Esophagus mucosa (tissue), 1 donor: ENCODE results near the gene G6PC3. TPM values are rescaled to one million over a fixed set of nuclear protein-coding genes. Genes with fewer than 3 reads are reported as not detected.
"Not testable (repeated sequence)": the region's sequence is repeated elsewhere in the genome, so short reads cannot be mapped to it uniquely, and the experiment has no call there.

Source experiments
- ATAC-seq: fragments of 200-7000 bp; cut with Tn5 transposase; one replicate; pipeline ENCODE4 v1.9.1; 2020
- total RNA-seq: library from RNA; stranded (reverse); gene quantifications from one replicate; pipeline ENCODE4 v1.2.4, GENCODE V29; 2023
- donor health status: DM: yes; HTN: yes; CAD: no.

The G6PC3 gene
- total RNA-seq, 1 donor from 2014 or later: 24.0 TPM

DNA sequence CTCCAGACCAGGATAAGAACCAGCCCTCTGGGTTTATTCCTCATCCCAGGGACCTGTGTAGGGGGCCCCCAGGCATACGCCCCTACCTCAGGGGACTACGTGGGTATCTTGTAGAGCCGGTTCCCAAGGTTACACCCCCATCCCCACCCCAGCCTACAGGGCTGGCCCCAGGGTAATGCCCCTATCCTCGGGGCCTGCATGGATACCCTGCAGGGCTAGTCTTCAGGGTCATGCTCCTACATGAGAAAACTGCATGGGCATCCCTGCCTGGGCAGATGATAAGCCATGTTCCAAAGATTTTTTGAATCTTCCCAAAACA is 38.7 kb downstream of the G6PC3 start:
- no peak for ATAC-seq

DNA sequence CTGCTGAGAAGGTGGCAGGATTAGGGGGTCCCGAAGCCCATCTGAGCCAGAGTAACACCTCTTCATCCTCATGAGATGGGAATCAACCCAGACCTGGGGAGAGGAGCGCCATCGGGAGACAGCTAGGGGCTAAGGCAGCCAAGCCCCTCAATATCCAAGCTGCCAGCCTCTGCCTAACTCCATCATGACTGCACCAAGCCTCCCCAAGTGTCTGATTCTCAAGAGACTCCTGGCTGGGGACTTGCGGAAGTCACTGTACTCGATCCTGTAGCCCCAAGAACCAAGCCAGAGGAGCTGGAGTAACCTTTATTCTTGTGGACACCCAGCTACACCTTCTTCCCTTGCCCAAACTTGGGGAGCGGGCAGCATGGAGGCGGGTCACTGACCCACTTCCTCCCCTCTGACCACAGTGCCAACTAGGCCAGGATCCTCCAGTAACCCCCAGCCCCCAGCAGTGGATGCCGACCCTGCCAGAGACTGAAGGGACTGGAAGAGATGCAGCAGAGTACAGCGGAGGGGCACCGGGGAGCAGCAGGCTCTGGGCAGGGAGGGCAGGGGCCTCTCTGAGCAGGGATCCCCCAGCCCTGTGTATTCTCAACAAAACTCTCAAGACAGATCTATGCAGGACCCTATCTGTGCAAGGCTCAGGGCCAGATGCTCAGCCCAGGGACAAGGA is 39.6 kb downstream of the G6PC3 start:
- ATAC-seq: no peak

DNA sequence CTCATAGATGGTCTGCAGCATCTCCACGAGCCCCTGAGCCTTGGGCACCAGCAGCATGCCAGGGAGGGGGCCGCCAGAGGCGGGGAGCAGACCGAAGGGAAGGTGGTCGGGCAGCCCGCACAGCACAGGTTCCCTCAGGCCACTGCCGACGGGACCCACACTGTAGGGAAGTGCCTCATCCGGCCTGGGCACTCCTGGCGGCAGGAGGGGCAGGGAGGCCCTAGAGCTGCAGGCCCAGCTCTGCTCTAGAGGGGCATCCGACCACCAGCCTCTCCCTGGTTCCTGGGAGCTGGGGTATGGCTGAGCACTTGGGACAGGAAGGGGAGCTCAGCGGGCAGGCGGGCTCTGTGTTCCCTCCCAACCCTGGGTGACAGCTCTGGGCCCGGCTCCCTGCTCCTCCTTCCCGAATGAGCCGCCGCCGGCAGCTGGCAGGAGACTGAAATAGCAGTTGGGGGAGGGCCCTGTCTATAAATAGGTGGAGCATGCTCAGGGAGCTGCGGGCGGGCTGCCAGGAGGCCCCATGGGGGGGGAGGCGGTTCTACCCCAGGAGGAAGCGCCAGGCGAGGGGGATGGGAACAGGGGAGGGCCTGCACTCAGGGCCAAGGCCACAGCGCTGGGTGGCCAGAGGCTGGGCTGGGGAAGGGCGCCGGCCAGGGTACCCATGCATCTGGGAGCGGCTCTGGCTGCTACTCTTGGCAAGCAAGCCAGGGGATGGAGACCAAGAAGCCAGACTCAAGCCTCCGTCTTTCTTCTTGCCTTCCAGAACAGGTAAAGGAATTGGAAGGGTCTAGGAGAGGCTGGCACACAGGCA is 40.5 kb downstream of the G6PC3 start:
- ATAC-seq: peak; percentile 71

DNA sequence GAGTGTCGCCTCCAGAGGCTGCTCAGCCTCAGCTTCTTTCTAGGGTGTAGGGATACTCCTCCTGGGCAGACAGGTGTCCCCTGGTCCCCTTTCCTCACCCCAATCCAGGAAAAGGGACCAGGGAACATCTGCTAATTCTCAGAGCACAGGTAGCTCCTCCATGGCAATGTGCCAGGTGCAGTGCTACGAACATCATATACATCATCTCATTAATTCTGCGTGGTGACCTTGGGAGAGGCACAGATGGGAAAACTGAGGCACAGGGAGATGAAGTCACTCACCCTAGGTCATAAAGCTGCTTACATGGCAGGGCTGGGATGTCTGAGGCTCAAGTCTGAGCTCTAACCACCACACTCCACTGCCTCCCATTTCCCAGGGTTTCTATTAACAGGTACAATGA is 41.2 kb downstream of the G6PC3 start:
- ATAC-seq: no peak

DNA sequence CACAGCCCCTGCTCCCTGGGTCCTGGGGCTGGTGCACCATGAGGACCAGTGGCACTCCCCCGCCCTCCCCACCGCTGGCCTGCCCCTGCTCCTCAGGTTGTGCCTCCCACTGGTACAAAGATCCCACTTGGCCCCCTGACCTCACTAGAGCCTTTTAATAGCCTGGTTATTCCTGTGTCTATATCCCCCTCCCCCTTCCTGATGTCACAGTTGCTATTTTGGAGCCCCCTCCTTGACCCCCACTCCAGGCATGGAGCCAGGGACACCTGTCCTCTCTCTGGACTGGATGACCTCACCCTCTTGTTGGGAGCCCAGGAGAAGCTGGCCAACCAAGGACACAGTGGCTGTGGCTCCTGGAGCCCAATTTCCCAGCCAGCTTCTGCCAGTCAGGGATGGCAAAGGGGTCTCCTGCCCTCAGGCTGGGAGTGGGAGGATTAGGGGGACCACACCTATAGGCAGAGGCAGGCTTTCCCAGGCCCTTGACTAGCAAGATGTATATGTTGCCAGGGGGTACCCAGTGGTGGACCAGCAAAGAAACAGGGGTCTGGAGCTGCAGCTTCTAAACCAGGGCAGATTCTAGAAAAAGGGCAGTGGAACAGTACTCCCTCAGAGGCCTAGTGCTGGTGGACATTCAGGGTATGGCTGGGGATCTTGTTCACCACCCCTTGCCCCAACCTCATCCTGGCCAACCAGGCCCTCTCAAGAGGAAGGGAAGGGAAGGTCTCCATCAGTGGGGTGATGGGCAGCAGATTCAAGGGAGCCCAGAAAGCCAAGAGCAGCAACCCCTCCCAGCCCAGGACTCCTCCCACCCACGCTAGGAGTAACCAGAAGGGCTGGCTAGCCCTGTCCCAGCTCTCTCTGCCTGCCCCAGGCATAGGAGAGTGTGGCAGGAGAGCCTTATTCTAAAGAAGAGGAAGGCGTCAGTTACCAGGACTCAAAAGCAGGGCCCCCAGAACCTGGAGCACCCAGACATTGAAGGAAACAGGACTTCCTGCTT is 42.0 kb downstream of the G6PC3 start:
- ATAC-seq: peak; percentile 65

DNA sequence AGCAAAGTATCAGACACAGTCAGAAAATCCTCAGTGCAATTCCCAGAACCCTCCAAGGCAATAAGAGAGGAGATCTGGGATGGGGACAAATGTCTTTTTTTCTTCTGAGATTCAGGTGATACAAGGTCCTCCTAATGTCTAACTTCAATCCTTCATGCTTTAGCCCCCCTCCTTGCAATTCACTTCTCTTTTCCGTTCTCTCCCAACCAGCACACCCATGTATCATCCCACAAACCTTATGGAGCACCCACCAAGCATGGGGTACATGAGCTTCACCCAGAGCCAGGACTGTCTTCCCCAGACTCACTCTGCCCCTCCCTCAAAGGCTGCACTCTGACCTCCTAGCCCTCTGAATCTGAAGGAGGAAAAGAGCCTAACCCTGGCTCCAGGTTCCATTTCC is 42.8 kb downstream of the G6PC3 start:
- ATAC-seq: no peak

DNA sequence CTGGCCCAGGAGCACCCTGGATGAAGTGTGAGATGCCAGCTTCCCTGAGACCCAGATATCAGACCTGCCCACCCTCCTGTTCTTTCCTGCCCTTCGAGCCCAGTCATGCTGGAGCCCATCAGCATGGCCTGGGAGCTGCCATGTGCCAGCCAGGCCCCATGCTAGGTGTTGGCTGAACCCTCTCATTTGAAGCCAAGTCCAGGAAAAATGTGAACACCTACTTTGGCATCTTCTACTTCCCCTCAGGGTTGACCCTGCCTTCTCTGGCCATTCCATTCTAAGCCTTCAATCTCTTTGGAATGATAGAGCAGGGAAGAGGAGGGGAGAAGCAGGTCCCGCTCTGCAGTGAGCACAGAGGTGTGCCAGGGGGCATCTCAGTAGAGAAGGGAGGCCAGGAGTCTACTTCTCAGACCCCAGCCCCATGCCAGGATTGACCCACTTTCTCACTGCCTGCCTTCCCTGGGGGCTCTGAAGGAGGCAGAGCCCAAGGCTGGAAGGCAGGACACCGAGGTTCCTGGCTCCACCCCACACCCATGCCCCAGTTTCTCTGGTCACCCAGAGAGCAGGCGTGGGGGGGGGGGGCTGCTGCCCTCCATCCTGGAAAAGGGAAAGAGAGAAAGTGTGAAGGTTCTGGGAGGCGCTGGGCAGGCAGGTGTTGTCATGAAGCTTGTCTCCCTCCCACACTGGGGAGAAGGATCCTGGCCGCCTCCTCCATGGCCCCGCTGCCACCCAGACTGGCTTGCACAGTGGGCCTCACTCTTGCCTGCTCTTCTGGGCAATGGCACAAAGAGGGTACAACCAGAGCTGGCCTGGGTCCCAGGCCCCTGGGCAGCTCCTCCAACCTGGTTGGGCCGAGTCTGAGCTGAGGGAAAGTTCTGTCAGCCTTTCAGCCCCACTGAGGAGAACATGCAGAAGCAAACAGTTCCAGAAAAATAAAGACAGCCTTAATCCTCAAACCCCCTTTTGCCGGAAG is 43.6 kb downstream of the G6PC3 start:
- ATAC-seq: no peak

DNA sequence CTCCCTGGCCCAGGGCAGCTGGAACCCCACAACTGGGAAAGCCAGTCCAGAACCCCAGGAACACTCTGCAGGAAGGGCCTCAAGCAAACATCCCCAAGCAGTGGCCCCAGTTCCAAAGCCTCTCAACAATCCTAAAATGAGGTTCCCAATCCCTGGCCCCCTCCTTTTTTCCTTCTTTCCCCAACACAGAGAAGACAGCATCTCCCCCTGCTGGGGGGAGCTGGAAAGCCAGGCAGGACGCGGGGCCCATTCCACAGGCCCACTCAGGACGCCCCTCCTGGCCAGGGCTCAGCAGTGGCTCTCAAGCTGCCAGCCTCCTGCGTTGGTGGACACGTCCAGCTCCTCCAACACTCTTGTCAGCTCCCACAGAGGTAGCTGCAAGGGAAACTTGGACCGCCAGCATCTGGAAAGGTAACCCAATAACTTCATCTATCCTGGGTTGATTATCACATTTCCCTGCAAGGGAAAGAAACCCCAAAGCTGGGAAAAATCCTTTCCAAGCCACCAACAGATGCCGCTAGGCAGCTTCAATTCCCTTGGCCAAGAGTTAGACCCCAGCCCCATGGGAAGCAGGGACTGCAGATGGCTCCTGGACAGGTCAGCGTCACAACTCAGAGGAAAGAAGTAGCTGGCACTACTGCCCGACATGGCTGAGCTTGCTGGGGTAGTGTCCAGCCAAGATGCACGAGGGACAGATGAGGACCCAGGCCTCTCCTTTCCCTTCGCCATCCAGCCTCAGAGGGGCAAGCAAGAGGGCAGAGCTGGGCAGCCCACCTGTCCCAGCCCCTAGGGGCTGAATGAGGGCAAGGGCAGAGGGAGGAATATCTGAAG is 45.3 kb downstream of the G6PC3 start:
- ATAC-seq: no peak

DNA sequence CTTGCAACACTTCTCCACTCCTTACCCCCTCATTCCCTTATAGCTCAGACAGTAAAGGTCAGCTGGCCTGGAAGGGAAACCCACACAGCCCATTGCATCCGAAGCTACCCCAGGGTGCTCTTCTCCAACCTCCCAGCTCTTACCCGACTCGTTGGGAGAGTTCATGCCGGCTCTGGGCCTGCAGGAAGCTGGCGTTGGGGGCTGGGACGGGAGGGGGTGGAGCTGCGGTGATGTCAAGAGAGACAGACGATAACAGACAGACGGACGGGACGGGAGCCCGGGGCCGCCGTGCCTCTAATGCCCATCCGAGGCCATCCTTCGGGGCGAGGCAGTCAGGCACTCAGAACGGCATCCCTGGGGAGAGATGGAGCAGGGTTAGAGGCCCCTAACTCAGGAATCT is 46.8 kb downstream of the G6PC3 start:
- ATAC-seq: no peak

DNA sequence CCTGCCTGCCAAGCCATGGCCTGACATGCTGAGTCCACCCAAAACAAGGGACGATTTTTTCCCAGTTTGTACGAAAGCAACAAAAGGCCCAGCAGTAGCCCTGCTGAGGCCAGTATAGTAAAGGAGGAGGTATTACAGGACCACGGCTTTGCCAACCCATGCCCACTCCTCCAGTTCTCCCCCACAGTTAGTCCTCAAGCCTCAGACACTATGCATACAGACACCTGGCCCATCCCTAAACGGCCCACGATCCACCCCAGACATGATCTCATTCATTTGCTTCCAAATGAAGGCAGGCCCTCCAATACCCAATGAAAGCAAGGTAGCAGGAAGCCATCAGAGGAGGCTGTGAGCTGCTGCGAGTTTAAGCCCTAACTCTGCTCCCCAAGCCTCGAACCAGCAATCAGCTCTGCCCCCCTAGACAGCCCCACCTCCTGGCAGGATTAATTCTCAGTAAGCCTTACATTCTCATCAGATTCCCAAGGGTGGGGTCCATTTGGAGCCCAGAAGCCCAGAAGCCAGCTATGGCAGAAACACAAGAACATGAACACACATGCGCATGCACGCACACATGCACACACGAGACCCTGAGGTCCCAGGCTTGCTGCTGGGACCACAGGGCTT is 48.0 kb downstream of the G6PC3 start:
- ATAC-seq: no peak

DNA sequence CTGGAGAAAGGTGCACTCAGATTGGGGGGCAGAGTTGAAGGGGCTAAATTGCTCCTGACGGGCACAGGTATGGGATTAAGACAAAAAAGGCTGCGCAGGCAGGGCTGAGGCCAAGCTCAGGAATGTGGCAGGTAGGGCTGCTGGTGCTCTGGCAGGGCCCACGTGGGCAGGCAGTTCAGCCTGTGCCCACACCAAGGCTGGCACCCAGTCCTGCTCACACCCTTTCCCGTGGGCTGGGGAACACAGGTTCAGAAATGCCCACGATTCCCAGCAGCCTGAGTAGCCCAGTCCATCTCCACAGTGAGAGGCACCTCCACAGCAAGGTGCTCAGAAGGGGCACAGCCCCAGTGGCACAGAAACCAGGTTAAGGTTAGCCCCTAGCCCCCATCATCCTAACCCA is 48.5 kb downstream of the G6PC3 start:
- ATAC-seq: peak; percentile 59

DNA sequence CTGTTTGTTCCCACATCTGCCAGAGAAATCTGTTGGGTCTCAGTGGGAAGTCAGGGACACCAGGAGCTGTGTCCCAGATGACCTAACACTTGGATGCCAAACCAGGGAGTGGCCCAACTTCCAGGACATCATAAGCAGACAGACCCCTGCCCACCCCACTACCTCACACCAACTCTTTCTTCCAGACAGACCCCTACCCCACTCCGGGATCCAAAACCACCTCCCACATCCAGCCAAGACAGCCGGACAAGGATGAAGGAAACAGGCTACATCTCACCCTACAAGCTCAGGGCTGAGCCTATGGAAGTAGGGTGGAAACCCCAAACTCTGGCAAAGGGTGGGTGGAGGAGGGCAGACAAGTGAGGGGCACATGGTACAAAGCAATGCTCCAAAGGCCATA is 49.3 kb downstream of the G6PC3 start:
- no peak for ATAC-seq

DNA sequence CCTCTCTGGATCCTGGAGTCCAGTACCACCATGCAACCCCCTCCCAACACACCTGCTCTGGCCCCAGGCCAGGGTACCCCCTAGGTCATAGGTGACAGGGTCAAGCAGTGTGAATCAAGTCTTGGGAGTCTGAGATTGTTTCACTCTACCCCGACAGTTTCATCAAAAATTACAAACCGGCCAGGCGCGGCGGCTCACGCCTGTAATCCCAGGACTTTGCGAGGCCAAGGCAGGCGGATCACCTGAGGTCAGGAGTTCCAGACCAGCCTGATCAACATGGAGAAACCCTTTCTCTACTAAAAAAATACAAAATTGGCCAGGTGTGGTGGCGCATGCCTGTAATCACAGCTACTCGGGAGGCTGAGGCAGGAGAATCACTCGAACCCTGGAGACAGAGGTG is 49.7 kb downstream of the G6PC3 start:
- not testable (repeated sequence) for ATAC-seq

DNA sequence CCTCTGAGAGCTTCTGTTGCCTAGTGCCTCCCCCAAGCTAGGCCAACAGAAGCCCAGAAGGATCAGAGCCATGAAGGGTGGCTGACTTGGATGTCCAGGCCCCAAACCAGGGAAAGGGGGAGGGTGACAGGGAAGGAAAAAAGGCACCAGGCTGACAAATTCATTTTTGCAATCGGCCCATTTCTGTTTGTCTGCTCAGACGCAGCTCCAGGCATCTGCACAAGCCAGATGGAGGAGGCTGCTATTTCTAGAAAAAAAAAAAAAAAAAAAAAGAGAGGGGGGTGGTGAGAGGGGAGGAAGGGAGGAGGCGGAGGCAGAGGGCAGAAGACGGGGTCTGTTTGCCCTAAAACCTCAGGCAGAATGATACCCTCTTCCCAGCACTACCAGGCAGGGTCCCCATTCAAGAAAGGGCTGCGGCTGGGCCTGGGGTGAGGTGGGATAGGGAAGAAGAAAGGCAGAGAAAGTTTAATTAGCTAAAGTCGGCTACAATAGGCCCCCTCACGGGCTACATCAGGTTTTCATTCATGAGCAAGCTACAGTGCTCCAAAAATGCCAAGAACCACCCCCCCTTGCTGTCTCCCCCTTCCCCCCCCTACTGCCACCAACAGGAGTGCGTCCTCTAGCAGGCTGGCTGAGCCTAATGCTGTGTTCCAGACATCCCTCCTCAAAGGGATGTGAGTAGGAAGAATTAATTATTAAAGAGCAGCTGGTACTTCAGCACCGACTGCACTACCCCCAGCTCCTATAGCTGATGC is 50.5 kb downstream of the G6PC3 start:
- no peak for ATAC-seq

DNA sequence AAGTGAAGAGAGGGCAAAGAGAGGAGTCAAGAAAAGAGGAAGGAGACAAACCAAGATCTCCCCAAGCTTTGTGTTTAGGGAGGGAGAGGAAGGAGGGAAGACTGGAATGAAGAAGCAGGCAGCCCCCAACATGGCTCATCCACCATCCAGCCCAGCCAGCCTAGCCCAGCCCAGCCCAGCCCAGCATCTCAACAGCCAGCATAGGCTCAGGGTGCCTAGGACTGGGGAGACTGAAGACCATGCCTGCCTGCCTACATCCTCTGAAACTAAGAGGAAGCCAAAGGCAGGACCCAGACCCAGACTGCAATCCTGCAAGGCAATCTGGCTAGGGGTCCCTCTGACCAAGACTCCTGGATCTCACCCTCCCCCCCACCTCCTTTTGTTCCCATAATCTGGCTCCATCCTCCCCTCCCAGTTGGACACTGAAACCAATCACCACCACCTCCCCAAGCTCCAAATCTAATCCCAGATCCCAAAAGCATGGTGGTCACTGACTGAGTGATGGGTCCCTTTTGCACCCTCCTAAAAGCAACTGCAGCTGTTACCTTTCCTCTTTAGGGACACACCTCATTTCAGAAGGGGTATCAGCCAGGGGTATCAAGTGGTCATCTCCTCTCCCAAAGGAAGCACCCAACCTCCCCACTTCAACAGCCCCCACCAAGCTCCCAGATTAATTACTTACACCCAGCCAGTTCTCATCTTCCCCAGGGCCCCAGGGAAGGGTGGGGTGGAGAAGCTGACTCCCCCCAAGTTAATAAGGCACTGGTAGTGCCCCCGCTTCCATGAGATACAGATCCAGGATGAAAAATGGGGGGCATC is 51.7 kb downstream of the G6PC3 start:
- ATAC-seq: no peak

DNA sequence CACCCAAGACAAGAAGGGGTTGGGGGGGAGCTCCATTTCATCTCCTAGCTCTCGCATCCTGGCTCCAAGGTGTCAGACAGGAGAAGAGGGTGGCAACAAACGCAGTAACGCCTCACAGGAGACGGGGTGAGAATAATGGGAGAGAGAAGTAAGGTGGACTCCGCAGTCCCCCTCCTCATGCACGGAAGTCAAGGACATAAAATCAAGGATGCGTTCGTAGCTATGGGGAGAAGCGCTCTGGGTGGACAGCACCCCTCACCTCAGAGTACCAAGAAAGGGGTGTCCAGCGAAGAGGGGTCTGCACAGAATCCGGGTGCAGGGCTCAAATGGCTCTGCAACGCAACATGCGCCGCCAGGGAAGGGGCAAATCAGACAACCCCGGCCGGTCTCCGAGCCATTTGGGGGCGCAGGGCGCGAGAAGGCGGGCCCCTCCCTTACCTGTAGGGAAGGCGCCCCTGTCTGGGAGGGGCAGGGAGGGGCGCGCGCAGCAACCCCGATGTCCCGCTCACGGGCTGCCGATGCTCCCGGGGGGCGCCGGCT is 52.4 kb downstream of the G6PC3 start:
- peak; percentile 3 for ATAC-seq

DNA sequence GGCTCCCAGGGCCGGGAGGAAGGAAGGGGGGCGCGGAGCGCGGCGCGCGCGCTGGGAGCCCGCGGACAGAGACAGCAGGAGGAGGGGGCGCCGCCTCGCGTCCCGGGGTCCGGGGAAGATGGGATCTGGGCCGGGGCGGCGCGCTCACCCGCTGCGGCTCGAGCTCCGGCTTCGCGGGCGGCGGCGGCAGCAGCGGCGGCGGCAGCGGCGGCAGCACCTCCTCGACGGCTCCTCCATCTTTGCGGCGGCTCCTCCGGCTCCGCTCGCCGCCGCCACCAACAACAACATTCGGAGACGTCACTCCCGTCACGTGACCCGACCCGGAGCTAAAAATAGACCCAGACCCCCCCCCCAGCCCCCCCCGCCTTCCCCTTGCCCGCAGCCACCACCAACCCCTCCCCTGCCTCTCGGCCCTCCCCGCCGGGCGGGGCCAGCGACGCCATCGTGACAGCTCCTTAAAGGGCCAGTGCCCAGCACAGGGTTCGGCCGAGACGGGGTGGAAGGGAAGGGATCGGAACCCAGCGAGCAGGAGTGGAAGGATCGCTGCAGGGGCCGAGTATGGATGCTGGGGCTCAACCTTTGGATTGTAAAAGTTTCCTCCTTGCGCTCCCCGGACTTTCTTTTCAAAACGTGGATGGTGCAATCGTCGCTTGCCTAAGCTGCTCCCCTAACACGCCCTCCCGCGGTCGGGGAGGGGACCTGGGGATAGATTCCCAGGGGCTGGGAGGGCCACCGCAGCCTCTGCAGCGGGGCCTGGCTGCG is 53.0 kb downstream of the G6PC3 start, which contains the start of gene HDAC5:
Gene HDAC5, minus strand, starts transcription at position 286 of the 762 bp plus-strand sequence. CDS start 6,126 bp downstream, outside the sequence.
- ATAC-seq: peak; percentile 95

DNA sequence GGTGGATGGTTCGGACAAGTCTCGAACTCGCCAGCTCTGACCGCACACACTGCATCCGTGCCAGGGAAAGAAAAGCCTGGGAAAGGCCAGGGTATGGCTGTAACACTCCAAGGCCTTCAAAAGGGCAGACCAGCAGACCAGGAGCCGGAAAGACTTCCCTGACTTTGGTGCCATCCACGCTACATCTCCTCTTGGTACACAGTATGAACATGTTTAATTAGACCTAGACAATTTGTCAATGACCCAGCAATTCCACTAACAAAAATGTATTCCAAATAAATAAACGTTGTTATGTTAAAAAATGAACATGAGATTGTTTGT is 53.5 kb downstream of the G6PC3 start:
- ATAC-seq: no peak
